A673 (cell line): ENCODE results near the gene SPO11. TPM values are rescaled to one million over a fixed set of nuclear protein-coding genes. Genes with fewer than 3 reads are reported as not detected.

ENCODE experiments used
- BruUV-seq: library from RNA; stranded (reverse); fragments of 400-500 nt; replicated peaks from 2 replicates; lab custom pipeline; 2021; lab: Mats Ljungman, UMichigan
- CTCF ChIA-PET: fragments of 300-600 bp; sonication (Branson Sonifier 250); formaldehyde crosslinking; loops from one replicate; lab custom pipeline; 2022; ENCODE audit warnings: antibody characterized with exemption; lab: Charles Lee
- POLR2A ChIA-PET: fragments of 300-600 bp; sonication (Branson Sonifier 250); formaldehyde crosslinking; loops from one replicate; lab custom pipeline; 2022; ENCODE audit warnings: antibody characterized with exemption; ENCODE audit not compliant: low non-redundant PET; lab: Charles Lee
- DNase-seq: peaks from one replicate; pipeline ENCODE4 v3.0.0-alpha.2; 2015; ENCODE audit warnings: low spot score
- H3K27ac ChIP-seq: fragments of 200-600 bp; sonication (generic); 2 replicates; pipeline ENCODE4 v1.5.1; 2016; ENCODE audit warnings: mixed run types, low read depth, mild to moderate bottlenecking, mixed read lengths, antibody characterized with exemption, low read length; ENCODE audit not compliant: poor library complexity, severe bottlenecking
- H3K27me3 ChIP-seq: fragments of 200-600 bp; sonication (generic); replicated peaks from 2 replicates; pipeline ENCODE4 v1.6.1; 2017; ENCODE audit warnings: mixed run types, low read depth, mild to moderate bottlenecking, mixed read lengths, antibody characterized with exemption, low read length; ENCODE audit not compliant: insufficient read depth, poor library complexity
- H3K36me3 ChIP-seq: fragments of 200-600 bp; sonication (generic); 2 replicates; pipeline ENCODE4 v1.6.1; 2016; ENCODE audit warnings: mixed run types, mild to moderate bottlenecking, mixed read lengths, antibody characterized with exemption, low read length; ENCODE audit not compliant: insufficient read depth, poor library complexity, severe bottlenecking
- H3K4me1 ChIP-seq: fragments of 200-600 bp; sonication (generic); 2 replicates; pipeline ENCODE4 v1.6.1; 2017; ENCODE audit warnings: mixed run types, mild to moderate bottlenecking, mixed read lengths, antibody characterized with exemption, low read length; ENCODE audit not compliant: insufficient read depth, poor library complexity, severe bottlenecking
- H3K4me3 ChIP-seq: fragments of 200-600 bp; sonication (generic); 2 replicates; pipeline ENCODE4 v1.5.1; 2016; ENCODE audit warnings: low read depth, mixed run types, mild to moderate bottlenecking, mixed read lengths, low read length; ENCODE audit not compliant: poor library complexity, severe bottlenecking
- H3K9me3 ChIP-seq: fragments of 200-600 bp; sonication (generic); 2 replicates; pipeline ENCODE4 v1.6.1; 2016; ENCODE audit warnings: mixed run types, low read depth, mild to moderate bottlenecking, mixed read lengths, antibody characterized with exemption, low read length; ENCODE audit not compliant: poor library complexity, severe bottlenecking
- EZH2 ChIP-seq: fragments of 200-600 bp; sonication (generic); IDR thresholded peaks from 2 replicates; pipeline ENCODE4 v1.6.1; 2017; ENCODE audit warnings: borderline replicate concordance, low read depth, mild to moderate bottlenecking, mixed read lengths, antibody characterized with exemption, low read length; ENCODE audit not compliant: poor library complexity, severe bottlenecking
- intact Hi-C: fragments of 100-400 bp; cut with micrococcal nuclease; formaldehyde crosslinking; loops from one replicate; pipeline ENCODE4 v1.10.0; 2022; ENCODE audit not compliant: unreplicated experiment
- total RNA-seq: library from RNA; stranded (reverse); gene quantifications from 2 replicates; pipeline ENCODE4 v1.2.3, GENCODE V29; 2021
- TF ChIP-seq, protein P1 (sequence below): fragments of 300-800, 200-600 bp; sonication (generic); conservative IDR thresholded peaks from 2 replicates; pipeline ENCODE4 v1.5.1; 2017; ENCODE audit warnings: low read depth, mild to moderate bottlenecking, antibody characterized with exemption, low read length, moderate library complexity, mixed read lengths

The SPO11 gene
- total RNA-seq, 1 experiment from 2014 or later: not detected

DNA sequence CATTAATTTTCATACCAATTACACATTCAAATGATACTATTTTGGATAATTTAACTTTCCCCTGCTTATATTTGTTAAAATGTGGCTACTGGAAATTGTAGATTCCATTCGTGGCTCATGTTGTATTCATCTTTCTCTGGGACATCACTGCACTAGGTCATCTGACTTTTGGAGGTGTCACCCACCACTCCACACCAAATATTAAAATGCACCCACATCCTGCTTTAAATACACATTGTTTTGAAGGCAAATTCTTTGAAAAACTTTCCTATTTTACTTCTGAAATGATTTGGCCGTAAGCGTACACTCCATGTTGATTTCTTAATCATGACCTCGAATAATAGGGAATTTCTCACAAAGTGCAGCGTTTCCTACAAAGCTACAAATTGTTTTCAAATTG lies 52.9 kb downstream of the SPO11 start:
- intact Hi-C loops: loop anchor here (5.0 kb wide), 2 partner anchors 210 to 830 kb away; no protein-coding TSS in a partner anchor
- POLR2A ChIA-PET: no interaction called here
- Histone ChIP-seq H3K9me3 (no peaks in the 10 kb centered on the region), H3K36me3 (peaks cover 7% of the 10 kb centered on the region), H3K27me3 (no peaks in the 10 kb centered on the region), H3K4me1 (no peaks in the 10 kb centered on the region), H3K4me3 (no peak overlapping the region), H3K27ac (no peak overlapping the region)
- BruUV-seq: no TSS peak
- CTCF ChIA-PET: interaction anchor here (0.5 to 1.3 kb wide), 2 partner anchors 113 to 116 kb away, joined by 3 to 4 read pairs; no protein-coding TSS in a partner anchor
- TF ChIP-seq, protein P1, sequence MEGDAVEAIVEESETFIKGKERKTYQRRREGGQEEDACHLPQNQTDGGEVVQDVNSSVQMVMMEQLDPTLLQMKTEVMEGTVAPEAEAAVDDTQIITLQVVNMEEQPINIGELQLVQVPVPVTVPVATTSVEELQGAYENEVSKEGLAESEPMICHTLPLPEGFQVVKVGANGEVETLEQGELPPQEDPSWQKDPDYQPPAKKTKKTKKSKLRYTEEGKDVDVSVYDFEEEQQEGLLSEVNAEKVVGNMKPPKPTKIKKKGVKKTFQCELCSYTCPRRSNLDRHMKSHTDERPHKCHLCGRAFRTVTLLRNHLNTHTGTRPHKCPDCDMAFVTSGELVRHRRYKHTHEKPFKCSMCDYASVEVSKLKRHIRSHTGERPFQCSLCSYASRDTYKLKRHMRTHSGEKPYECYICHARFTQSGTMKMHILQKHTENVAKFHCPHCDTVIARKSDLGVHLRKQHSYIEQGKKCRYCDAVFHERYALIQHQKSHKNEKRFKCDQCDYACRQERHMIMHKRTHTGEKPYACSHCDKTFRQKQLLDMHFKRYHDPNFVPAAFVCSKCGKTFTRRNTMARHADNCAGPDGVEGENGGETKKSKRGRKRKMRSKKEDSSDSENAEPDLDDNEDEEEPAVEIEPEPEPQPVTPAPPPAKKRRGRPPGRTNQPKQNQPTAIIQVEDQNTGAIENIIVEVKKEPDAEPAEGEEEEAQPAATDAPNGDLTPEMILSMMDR: no peak
- no peak for TF ChIP-seq EZH2
- no peak for DNase-seq

DNA sequence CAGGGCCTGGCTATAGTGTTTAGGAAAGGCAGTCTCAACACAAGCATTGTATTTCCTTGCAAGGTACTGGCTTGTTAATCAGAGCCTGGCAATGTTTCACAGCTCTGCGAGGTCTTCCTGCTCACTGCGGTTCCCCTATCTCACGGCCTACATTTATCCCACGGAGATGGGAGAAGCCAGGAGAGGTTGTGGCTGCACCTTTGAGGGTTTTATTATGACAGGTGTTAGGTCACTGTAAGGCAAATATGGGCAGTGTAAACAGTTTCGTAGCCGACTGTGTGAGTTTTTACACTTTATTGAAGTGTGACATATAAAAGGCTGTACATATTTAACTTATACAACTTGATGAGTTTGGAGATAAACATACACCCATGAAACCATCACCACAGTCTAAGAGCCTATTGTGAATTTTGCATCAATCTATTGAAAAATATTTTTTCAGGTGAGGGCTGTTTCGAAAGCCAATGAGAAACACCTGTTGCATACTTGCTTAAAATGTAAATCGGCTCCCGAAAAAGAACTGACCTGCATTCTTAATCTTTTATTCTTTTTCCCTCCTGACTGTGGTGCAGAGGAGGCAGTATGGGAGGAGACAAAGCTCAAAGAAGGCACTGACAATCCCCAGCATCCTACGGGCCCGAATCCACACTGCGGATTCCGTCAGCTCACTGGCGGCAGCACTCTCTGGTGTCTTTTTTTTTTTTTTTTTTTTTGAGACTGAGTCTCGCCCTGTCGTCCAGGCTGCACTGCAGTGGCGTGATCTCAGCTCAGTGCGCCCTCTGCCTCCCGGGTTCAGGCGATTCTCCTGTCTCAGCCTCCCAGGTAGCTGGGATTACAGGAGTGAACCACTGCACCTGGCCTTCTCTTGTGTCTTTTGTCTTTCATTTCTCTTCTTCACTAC lies 54.1 kb downstream of the SPO11 start:
- BruUV-seq: no TSS peak
- Histone ChIP-seq H3K36me3 (peaks cover under 1% of the 10 kb centered on the region), H3K9me3 (no peaks in the 10 kb centered on the region), H3K27me3 (no peaks in the 10 kb centered on the region), H3K4me1 (no peaks in the 10 kb centered on the region), H3K27ac (no peak overlapping the region), H3K4me3 (no peak overlapping the region)
- TF ChIP-seq, protein P1: no peak
- TF ChIP-seq EZH2: no peak
- intact Hi-C loops: loop anchor here (5.0 kb wide), 2 partner anchors 209 to 829 kb away; no protein-coding TSS in a partner anchor
- ChIA-PET POLR2A (no interaction called here), CTCF (no interaction called here)
- DNase-seq: no peak

DNA sequence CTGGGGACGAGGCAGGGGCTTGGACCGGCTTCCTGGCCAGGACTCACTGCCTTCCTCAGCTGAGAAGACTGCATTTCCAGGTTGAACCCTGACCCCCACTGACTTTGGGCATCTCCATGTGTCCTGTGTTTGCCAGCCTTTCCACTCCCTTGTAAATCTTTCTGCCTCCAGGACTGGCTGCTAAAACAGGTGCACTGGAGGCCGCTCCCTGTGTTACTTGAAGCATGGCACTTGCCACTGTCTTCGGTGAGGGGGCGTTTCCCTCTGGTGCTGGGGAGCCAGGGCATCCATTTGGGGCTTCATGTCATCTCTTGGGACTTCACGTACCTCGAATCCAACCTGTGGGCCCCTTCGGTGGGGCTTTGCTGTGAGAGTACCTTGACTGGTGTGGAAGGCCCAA lies 54.9 kb downstream of the SPO11 start:
- CTCF ChIA-PET: no interaction called here
- intact Hi-C loops: loop anchor here (5.0 kb wide), 2 partner anchors 208 to 828 kb away; no protein-coding TSS in a partner anchor

More for the DNA sequence above, 54.9 kb downstream of the SPO11 start:
- H3K27me3 ChIP-seq: no peaks in the 10 kb centered on the region
- H3K36me3 ChIP-seq: no peaks in the 10 kb centered on the region
- no peak for DNase-seq
- H3K9me3 ChIP-seq: no peaks in the 10 kb centered on the region
- POLR2A ChIA-PET: no interaction called here
- H3K27ac ChIP-seq: no peak overlapping the region
- H3K4me3 ChIP-seq: no peak overlapping the region
- peaks cover 2% of the 10 kb centered on the region for H3K4me1 ChIP-seq
- TF ChIP-seq, protein P1: no peak
- TF ChIP-seq EZH2: no peak
- BruUV-seq: no TSS peak
